IMR-90 (cell line): Measurements from ENCODE around the gene TRIM47. TPM values are rescaled to one million over a fixed set of nuclear protein-coding genes. Genes with fewer than 3 reads are reported as not detected.

ENCODE experiments used
- ATAC-seq: fragments of 200-7000 bp; cut with Tn5 transposase; 2 replicates; pipeline ENCODE4 v1.9.1; 2020; ENCODE audit warnings: low read depth, mild to moderate bottlenecking, moderate library complexity
- BruUV-seq: library from RNA; stranded (reverse); fragments of 400-500 nt; replicated peaks from 2 replicates; lab custom pipeline; 2021; lab: Mats Ljungman, UMichigan
- CTCF ChIA-PET: fragments of 300-600 bp; formaldehyde crosslinking; extraction: SDS; loops from one replicate; lab custom pipeline; 2021; ENCODE audit warnings: antibody characterized with exemption; lab: Yijun Ruan, JAX
- POLR2A ChIA-PET: fragments of 300-600 bp; sonication (Branson Sonifier 250); formaldehyde crosslinking; loops from one replicate; lab custom pipeline; 2022; ENCODE audit warnings: antibody characterized with exemption; ENCODE audit not compliant: unreplicated experiment; lab: Charles Lee
- DNase-seq: peaks from one replicate; pipeline ENCODE4 v3.0.0; 2013
- H2AFZ ChIP-seq: replicated peaks from 2 replicates; pipeline ENCODE3; 2013; ENCODE audit warnings: low read length, mild to moderate bottlenecking; ENCODE audit not compliant: poor library complexity
- H2AK5ac ChIP-seq: 2 replicates; pipeline ENCODE4 v1.6.1; 2013; ENCODE audit warnings: low read depth, low read length, inconsistent platforms
- H2AK9ac ChIP-seq: replicated peaks from 2 replicates; pipeline ENCODE3; 2013; ENCODE audit warnings: mild to moderate bottlenecking, low read depth, low read length, moderate library complexity; ENCODE audit not compliant: poor library complexity
- H2BK120ac ChIP-seq: 2 replicates; pipeline ENCODE4 v1.6.1; 2013; ENCODE audit warnings: low read depth, low read length, inconsistent platforms
- H2BK15ac ChIP-seq: 3 replicates; pipeline ENCODE4 v1.6.1; 2013; ENCODE audit warnings: low read depth, low read length, inconsistent platforms
- H2BK20ac ChIP-seq: 2 replicates; pipeline ENCODE4 v1.6.1; 2013; ENCODE audit warnings: low read depth, mild to moderate bottlenecking, inconsistent platforms, low read length, moderate library complexity
- H2BK5ac ChIP-seq: 2 replicates; pipeline ENCODE4 v1.6.1; 2013; ENCODE audit warnings: mild to moderate bottlenecking, low read depth, low read length, inconsistent platforms; ENCODE audit not compliant: poor library complexity, severe bottlenecking
- H3K14ac ChIP-seq: replicated peaks from 2 replicates; pipeline ENCODE4 v1.6.1; 2013; ENCODE audit warnings: low read depth, low read length, inconsistent platforms
- H3K18ac ChIP-seq: 2 replicates; pipeline ENCODE4 v1.6.1; 2013; ENCODE audit warnings: low read depth, low read length, control low read depth
- H3K23ac ChIP-seq: 2 replicates; pipeline ENCODE4 v1.6.1; 2013; ENCODE audit warnings: low read depth, low read length, inconsistent platforms
- H3K27ac ChIP-seq: 2 replicates; pipeline ENCODE4 v1.5.1; 2013; ENCODE audit warnings: mild to moderate bottlenecking, control low read depth, low read length; ENCODE audit not compliant: insufficient read depth
- H3K27me3 ChIP-seq: 2 replicates; pipeline ENCODE4 v1.6.1; 2013; ENCODE audit warnings: low read length; ENCODE audit not compliant: control insufficient read depth, insufficient read depth
- H3K36me3 ChIP-seq: 2 replicates; pipeline ENCODE4 v1.6.1; 2013; ENCODE audit warnings: low read length, mixed read lengths; ENCODE audit not compliant: control insufficient read depth, insufficient read depth
- H3K4ac ChIP-seq: 2 replicates; pipeline ENCODE4 v1.6.1; 2013; ENCODE audit warnings: low read depth, low read length, inconsistent platforms
- H3K4me1 ChIP-seq: 2 replicates; pipeline ENCODE4 v1.6.1; 2013; ENCODE audit warnings: low read length, mixed read lengths; ENCODE audit not compliant: control insufficient read depth, insufficient read depth
- H3K4me2 ChIP-seq: 2 replicates; pipeline ENCODE4 v1.6.1; 2013; ENCODE audit warnings: low read depth, mild to moderate bottlenecking, control low read depth, low read length, moderate library complexity
- H3K4me3 ChIP-seq: 2 replicates; pipeline ENCODE4 v1.5.1; 2013; ENCODE audit warnings: low read depth, mild to moderate bottlenecking, control low read depth, low read length, moderate library complexity; ENCODE audit not compliant: insufficient read depth
- H3K56ac ChIP-seq: 2 replicates; pipeline ENCODE4 v1.6.1; 2013; ENCODE audit warnings: low read length, inconsistent platforms; ENCODE audit not compliant: insufficient read depth; ENCODE audit errors: extremely low read depth
- H3K79me1 ChIP-seq, 2 experiments: 2 replicates each; pipeline ENCODE4 v1.6.1; 2013; ENCODE audit warnings: low read length in 2 of 2, inconsistent platforms in 1 of 2, low read depth in 1 of 2
- H3K9ac ChIP-seq: 2 replicates; pipeline ENCODE4 v1.6.1; 2013; ENCODE audit warnings: low read depth, low read length, control low read depth
- H3K9me1 ChIP-seq: 2 replicates; pipeline ENCODE4 v1.6.1; 2013; ENCODE audit warnings: low read length, inconsistent platforms; ENCODE audit not compliant: insufficient read depth
- H3K9me3 ChIP-seq: 2 replicates; pipeline ENCODE4 v1.6.1; 2013; ENCODE audit warnings: low read length; ENCODE audit not compliant: control insufficient read depth, insufficient read depth
- H4K20me1 ChIP-seq: 2 replicates; pipeline ENCODE4 v1.6.1; 2013; ENCODE audit warnings: low read length, inconsistent platforms; ENCODE audit not compliant: insufficient read depth
- H4K5ac ChIP-seq: 2 replicates; pipeline ENCODE4 v1.6.1; 2013; ENCODE audit warnings: mild to moderate bottlenecking, low read depth, low read length, control low read depth
- H4K8ac ChIP-seq, 2 experiments: 2 replicates each; pipeline ENCODE4 v1.6.1; 2013; ENCODE audit warnings: low read depth in 2 of 2, low read length in 2 of 2, control low read depth in 1 of 2, inconsistent platforms in 1 of 2
- H4K91ac ChIP-seq: 2 replicates; pipeline ENCODE4 v1.6.1; 2013; ENCODE audit warnings: low read depth, low read length, inconsistent platforms; ENCODE audit not compliant: insufficient read depth
- CHD1 ChIP-seq: IDR thresholded peaks from 2 replicates; pipeline ENCODE4 v1.6.1; 2012; ENCODE audit warnings: low read depth, low read length, improper control_type of control experiment
- FOS ChIP-seq: fragments of 150-350 bp; IDR thresholded peaks from 2 replicates; pipeline ENCODE4 v1.6.1; 2016; ENCODE audit warnings: low read depth, low read length
- MAFK ChIP-seq: IDR thresholded peaks from 2 replicates; pipeline ENCODE4 v1.6.1; 2012; ENCODE audit warnings: low read depth, low read length, improper control_type of control experiment
- MAZ ChIP-seq: IDR thresholded peaks from 2 replicates; pipeline ENCODE4 v1.6.1; 2012; ENCODE audit warnings: low read depth, mild to moderate bottlenecking, low read length, improper control_type of control experiment, moderate library complexity, borderline replicate concordance
- MXI1 ChIP-seq: IDR thresholded peaks from 2 replicates; pipeline ENCODE4 v1.6.1; 2012; ENCODE audit warnings: low read depth, mild to moderate bottlenecking, low read length, moderate library complexity, borderline replicate concordance
- POLR2A ChIP-seq: IDR thresholded peaks from 2 replicates; pipeline ENCODE4 v1.6.1; 2012; ENCODE audit warnings: mild to moderate bottlenecking, low read depth, low read length
- RAD21 ChIP-seq: IDR thresholded peaks from 2 replicates; pipeline ENCODE4 v1.6.1; 2012; ENCODE audit warnings: low read length, improper control_type of control experiment
- RCOR1 ChIP-seq: IDR thresholded peaks from 2 replicates; pipeline ENCODE4 v1.6.1; 2012; ENCODE audit warnings: mild to moderate bottlenecking, low read length, improper control_type of control experiment; ENCODE audit not compliant: insufficient replicate concordance
- SMC3 ChIP-seq: fragments of 150-350 bp; IDR thresholded peaks from 2 replicates; pipeline ENCODE4 v1.6.1; 2016; ENCODE audit warnings: low read depth, mild to moderate bottlenecking, antibody characterized with exemption, low read length, moderate library complexity
- WGBS, 2 experiments: methylation state at CpG; one replicate each; pipeline versions ENCODE4 v1.1.5 to v1.1.7; 2013; ENCODE audit warnings: missing lambda C conversion rate in 2 of 2; ENCODE audit not compliant: insufficient read length in 1 of 2; ENCODE audit errors: extremely low coverage in 2 of 2; 5-methylcytosine and 5-hydroxymethylcytosine counted together
- dilution Hi-C: fragments of 300-500 bp; cut with HindIII; formaldehyde crosslinking; loops from one replicate; pipeline ENCODE4 v1.14.3; 2018; ENCODE audit warnings: low sequenced_read_pairs; ENCODE audit not compliant: unreplicated experiment
- in situ Hi-C: fragments of 300-500 bp; cut with MboI; formaldehyde crosslinking; loops from 3 replicates; pipeline ENCODE4 v1.14.3; 2019; ENCODE audit warnings: low sequenced_read_pairs, inconsistent platforms, mixed read lengths
- intact Hi-C: fragments of 100-400 bp; cut with micrococcal nuclease; formaldehyde crosslinking; loops from 2 replicates; pipeline ENCODE4 v1.10.0; 2022
- polyA plus RNA-seq, 3 experiments: library from polyadenylated mRNA; depleted of rRNA; stranded (reverse); fragments of >200 nt; gene quantifications; 2 replicates each; pipeline ENCODE4 v1.2.3, GENCODE V29; 2012; ENCODE audit warnings: low replicate concordance in 1 of 3
- total RNA-seq: library from RNA; depleted of rRNA; stranded (reverse); fragments of >200 nt; gene quantifications from 2 replicates; pipeline ENCODE4 v1.2.3, GENCODE V29; 2012
- TF ChIP-seq, protein P1 (sequence below): fragments of 150-350 bp; IDR thresholded peaks from 2 replicates; pipeline ENCODE4 v1.6.1; 2016; ENCODE audit warnings: low read depth, mild to moderate bottlenecking, low read length, moderate library complexity, borderline replicate concordance

Gene TRIM47
- total and polyA plus RNA-seq, 2 of the 4 experiments (the other 2 are of a cell fraction), result 1.4 to 7.5 TPM

DNA sequence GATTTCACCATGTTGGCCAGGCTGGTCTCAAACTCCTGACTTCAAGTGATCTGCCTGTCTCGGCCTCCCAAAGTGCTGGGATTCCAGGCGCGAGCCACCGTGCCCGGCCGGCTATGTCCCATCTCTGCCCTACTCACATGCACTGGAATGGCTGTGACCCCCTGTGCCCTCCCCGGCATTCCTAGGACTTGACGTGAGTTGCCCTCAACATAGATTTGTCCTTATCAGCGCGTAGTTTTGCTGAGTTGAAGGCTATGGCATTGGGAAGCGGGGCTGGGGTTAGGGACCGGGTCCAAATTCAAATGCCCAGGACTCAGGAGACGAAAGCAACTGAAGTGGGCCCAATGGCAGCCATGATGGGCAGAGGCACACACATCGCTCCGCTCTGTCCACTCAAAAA, 40.0 kb downstream of the TRIM47 start:
- Histone ChIP-seq H3K9ac (no peak overlapping the region), H3K18ac (no peak overlapping the region), H3K9me1 (peaks cover 3% of the 10 kb centered on the region; the same call in 1 of the 2 replicates), H3K79me1 (no peaks in the 10 kb centered on the region), H3K27me3 (no peaks in the 10 kb centered on the region; the same call in 1 of the 2 replicates), H2AK5ac (no peak overlapping the region), H3K4me2 (no peak overlapping the region), H3K4me3 (no peak overlapping the region), H2AK9ac (no peak overlapping the region), H3K4me1 (no peaks in the 10 kb centered on the region), H2AFZ (no peak overlapping the region), H3K27ac (no peak overlapping the region), H4K91ac (no peak overlapping the region), H2BK120ac (no peak overlapping the region), H2BK20ac (no peak overlapping the region), H4K20me1 (no peaks in the 10 kb centered on the region), H3K23ac (no peak overlapping the region), H3K36me3 (no peaks in the 10 kb centered on the region), H4K5ac (no peak overlapping the region), H3K14ac (no peak overlapping the region), H2BK15ac (no peak overlapping the region), H4K8ac (no peak overlapping the region), H3K56ac (no peak overlapping the region), H3K4ac (no peak overlapping the region), H2BK5ac (no peak overlapping the region), H3K9me3 (no peaks in the 10 kb centered on the region)
- ChIA-PET CTCF (interaction anchor here (1.2 kb wide), 1 partner anchor 42 kb away, joined by 4 read pairs; no protein-coding TSS in a partner anchor), POLR2A (no interaction called here)
- 93% methylated on average over 8 of the region's 15 CpGs; no CpG with 5 or more reads in 1 of the 2 experiments for WGBS, 2 experiments
- no TSS peak for BruUV-seq
- intact Hi-C loops, result no loop called here
- no peak for DNase-seq
- no peak for TF ChIP-seq CHD1
- no peak for TF ChIP-seq MXI1
- no peak for TF ChIP-seq POLR2A
- TF ChIP-seq SMC3, result no peak
- TF ChIP-seq RCOR1, result no peak
- TF ChIP-seq, protein P1, sequence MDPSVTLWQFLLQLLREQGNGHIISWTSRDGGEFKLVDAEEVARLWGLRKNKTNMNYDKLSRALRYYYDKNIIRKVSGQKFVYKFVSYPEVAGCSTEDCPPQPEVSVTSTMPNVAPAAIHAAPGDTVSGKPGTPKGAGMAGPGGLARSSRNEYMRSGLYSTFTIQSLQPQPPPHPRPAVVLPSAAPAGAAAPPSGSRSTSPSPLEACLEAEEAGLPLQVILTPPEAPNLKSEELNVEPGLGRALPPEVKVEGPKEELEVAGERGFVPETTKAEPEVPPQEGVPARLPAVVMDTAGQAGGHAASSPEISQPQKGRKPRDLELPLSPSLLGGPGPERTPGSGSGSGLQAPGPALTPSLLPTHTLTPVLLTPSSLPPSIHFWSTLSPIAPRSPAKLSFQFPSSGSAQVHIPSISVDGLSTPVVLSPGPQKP, result no peak
- no peak for TF ChIP-seq MAFK
- TF ChIP-seq RAD21, result no peak
- no peak for TF ChIP-seq FOS
- no peak for TF ChIP-seq MAZ
- in situ Hi-C loops, result no loop called here
- no peak for ATAC-seq
- dilution Hi-C loops, result no loop called here
